Bronchial epithelial cell (primary cell): ENCODE results near the gene TCEAL9. TPM values are rescaled to one million over a fixed set of nuclear protein-coding genes. Genes with fewer than 3 reads are reported as not detected.

ENCODE experiments used
- DNase-seq: peaks from one replicate; pipeline ENCODE4 v3.0.0-alpha.2; 2010; ENCODE audit warnings: low read depth
- FAIRE-seq: peaks from 2 replicates; lab custom pipeline; 2011; peaks lifted over from hg19 to GRCh38; lab: Jason Lieb, UNC
- H3K27me3 ChIP-seq: 2 replicates; pipeline ENCODE4 v1.5.1; 2011; ENCODE audit warnings: low read length; ENCODE audit not compliant: control insufficient read depth, insufficient read depth
- H3K36me3 ChIP-seq: 2 replicates; pipeline ENCODE4 v1.5.1; 2011; ENCODE audit warnings: low read length; ENCODE audit not compliant: control insufficient read depth, insufficient read depth
- H3K4me3 ChIP-seq: 2 replicates; pipeline ENCODE4 v1.5.1; 2011; ENCODE audit warnings: mild to moderate bottlenecking, low read depth, low read length, control low read depth
- CTCF ChIP-seq: IDR thresholded peaks from 2 replicates; pipeline ENCODE4 v1.5.1; 2011; ENCODE audit warnings: mild to moderate bottlenecking, moderate library complexity, low read length, control low read depth, inconsistent platforms; ENCODE audit not compliant: insufficient read depth, severe bottlenecking
- total RNA-seq: library from RNA; depleted of rRNA; stranded (reverse); fragments of >200 nt; gene quantifications from 2 replicates; pipeline ENCODE4 v1.2.1, GENCODE V29; 2014

Gene TCEAL9
- total RNA-seq, result 46.6 and 66.6 TPM in 2 replicates

GRCh38 chrX:103356130-103356798, at the start of gene TCEAL9:
TSS of gene TCEAL9 (plus strand) at chrX:103356506. CDS start at chrX:103357685, 1,179 bp downstream.
- DNase-seq (peak; percentile 46), FAIRE-seq (no peak)
- Histone ChIP-seq H3K36me3 (no peaks in the 10 kb centered on the region), H3K4me3 (peak within 1 kb of the TSS; percentile 55), H3K27me3 (no peaks in the 10 kb centered on the region)
- TF ChIP-seq CTCF, result no peak

GRCh38 chrX:103309860-103310554, 46.3 kb upstream of the TCEAL9 start:
- H3K36me3 ChIP-seq, result no peaks in the 10 kb centered on the region
- peak overlapping the region; percentile 66 for H3K4me3 ChIP-seq
- no peaks in the 10 kb centered on the region for H3K27me3 ChIP-seq
- no peak for TF ChIP-seq CTCF
- DNase-seq, result no peak
- FAIRE-seq, result no peak

- peak within 1 kb of the TSS; percentile 66 for H3K4me3 ChIP-seq
- DNase-seq (peak; percentile 61), FAIRE-seq (no peak)
- no peaks in the 10 kb centered on the region for H3K36me3 ChIP-seq
- H3K27me3 ChIP-seq, result no peaks in the 10 kb centered on the region
- TF ChIP-seq CTCF, result no peak
These were observed 45.5 kb upstream of the TCEAL9 start, which contains the start of gene BEX2 for GRCh38 chrX:103310555-103311398. TSS of gene BEX2 (minus strand) at chrX:103310990. CDS start at chrX:103309976, 1,014 bp downstream.

- DNase-seq (no peak), FAIRE-seq (no peak)
- Histone ChIP-seq H3K36me3 (no peaks in the 10 kb centered on the region), H3K27me3 (no peaks in the 10 kb centered on the region), H3K4me3 (no peak overlapping the region)
- no peak for TF ChIP-seq CTCF
These were observed 44.9 kb upstream of the TCEAL9 start for GRCh38 chrX:103311399-103311780.

GRCh38 chrX:103329991-103330390, 26.3 kb upstream of the TCEAL9 start, which contains the start of gene TCEAL7:
TSS of gene TCEAL7 (plus strand) at chrX:103330239. CDS start at chrX:103331404, 1,165 bp downstream.
- no peaks in the 10 kb centered on the region for H3K27me3 ChIP-seq
- no peak for FAIRE-seq
- TF ChIP-seq CTCF, result no peak
- H3K36me3 ChIP-seq, result no peaks in the 10 kb centered on the region
- DNase-seq, result peak; percentile 0
- H3K4me3 ChIP-seq, result no peak within 1 kb of the TSS
